HG02884 (cell line): ENCODE data around the gene OR4C6.

ENCODE experiments used
- ATAC-seq: cut with Tn5 transposase; IDR thresholded peaks from one replicate; pipeline ENCODE4 v1.9.1; 2021; ENCODE audit warnings: mild to moderate bottlenecking, moderate library complexity; ENCODE audit not compliant: unreplicated experiment

The OR4C6 gene

GRCh38 chr11:55661901-55662300, at the start of gene OR4C6:
TSS of gene OR4C6 (plus strand) at chr11:55662201. CDS start at chr11:55665167, 2,966 bp downstream.
- no peak for ATAC-seq

GRCh38 chr11:55624531-55624930, 37.5 kb upstream of the OR4C6 start:
- no peak for ATAC-seq

GRCh38 chr11:55634813-55635212, 27.2 kb upstream of the OR4C6 start, which contains the start of gene OR4P4:
TSS of gene OR4P4 (plus strand) at chr11:55635113.
- ATAC-seq: no peak

- no peak for ATAC-seq
Observed at GRCh38 chr11:55648027-55648426, 14.0 kb upstream of the OR4C6 start, which contains the start of gene OR4S2. TSS of gene OR4S2 (plus strand) at chr11:55648327. CDS start at chr11:55650904, 2,577 bp downstream.

- no peak for ATAC-seq
Observed at GRCh38 chr11:55652560-55652959, 9.4 kb upstream of the OR4C6 start.

GRCh38 chr11:55655096-55655495, 6.9 kb upstream of the OR4C6 start:
- no peak for ATAC-seq

GRCh38 chr11:55658031-55658573, 3.9 kb upstream of the OR4C6 start:
- ATAC-seq: peak; percentile 97

GRCh38 chr11:55658608-55659007, 3.4 kb upstream of the OR4C6 start:
- ATAC-seq: peak; percentile 6

GRCh38 chr11:55669376-55669775, 7.4 kb downstream of the OR4C6 start:
- no peak for ATAC-seq

- ATAC-seq: no peak
Observed at GRCh38 chr11:55673860-55674259, 11.9 kb downstream of the OR4C6 start.

- ATAC-seq: peak; percentile 80
Observed at GRCh38 chr11:55697817-55698216, 35.8 kb downstream of the OR4C6 start.

GRCh38 chr11:55701429-55701828, 39.4 kb downstream of the OR4C6 start:
- ATAC-seq: no peak

GRCh38 chr11:55707029-55707428, 45.0 kb downstream of the OR4C6 start:
- peak; percentile 58 for ATAC-seq

- ATAC-seq: no peak
Observed at GRCh38 chr11:55714982-55715888, 53.2 kb downstream of the OR4C6 start.
